ENCODE data around the gene SESN1. TPM values are rescaled to one million over a fixed set of nuclear protein-coding genes. Genes with fewer than 3 reads are reported as not detected.
"Not testable (repeated sequence)": the region's sequence is repeated elsewhere in the genome, so short reads cannot be mapped to it uniquely, and the experiment has no call there.

SESN1 gene
- polyA plus RNA-seq (2013, experiment 1 of 2) = 22.1 TPM
- polyA plus RNA-seq (2013, experiment 2 of 2) = 22.7 TPM

DNA sequence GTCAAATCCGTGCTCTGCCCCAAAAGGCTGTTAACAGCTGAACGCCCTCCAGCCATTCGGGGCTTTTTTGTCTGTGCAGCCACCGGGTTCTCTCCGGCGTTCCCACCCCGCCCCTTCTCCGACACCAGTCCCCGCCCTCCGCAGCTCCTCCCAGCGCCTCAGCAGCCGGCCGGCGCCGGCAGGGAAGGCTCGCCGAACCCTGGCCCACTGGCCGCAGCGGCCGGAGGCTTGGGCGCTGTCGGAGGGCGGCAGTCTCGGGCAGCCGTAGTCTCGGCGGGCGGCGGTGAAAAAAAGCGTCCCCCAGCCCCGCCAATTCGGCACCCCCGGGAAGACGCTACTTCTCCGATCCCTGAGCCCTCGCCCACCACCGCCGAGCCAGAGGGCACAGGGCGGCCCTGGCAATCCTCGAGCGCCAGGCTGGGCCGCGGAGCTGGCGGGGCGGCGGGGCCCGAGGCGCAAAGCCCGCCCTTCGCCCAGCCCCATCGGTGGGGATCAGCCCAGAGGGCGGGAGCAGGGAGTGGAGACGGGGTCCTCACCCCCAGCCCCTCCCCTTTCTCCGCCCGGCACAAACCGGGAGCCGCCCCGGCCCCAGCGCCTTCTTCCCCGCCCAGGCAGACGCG is at the start of gene SESN1:
Gene SESN1 (minus strand): TSS at position 431 of the 620 bp plus-strand sequence. CDS start 773 bp downstream, outside the sequence.
- H2BK15ac ChIP-seq (ENCODE audit: low read length) = no peak within 1 kb of the TSS
- H3K27ac ChIP-seq (replicated peaks; ENCODE audit: low read length) = peak within 1 kb of the TSS; percentile 98
- no peak within 1 kb of the TSS for H4K8ac ChIP-seq (ENCODE audit: low read depth, low read length)
- H3K4ac ChIP-seq (ENCODE audit: low read length) = no peak within 1 kb of the TSS
- no peaks in the 10 kb centered on the region for H3K9me3 ChIP-seq (replicated peaks in 1 of 2; ENCODE audit: control insufficient read depth in 2 of 2, insufficient read depth in 1 of 2, low read depth in 1 of 2, low read length in 2 of 2)
- peak within 1 kb of the TSS; percentile 97 for H3K18ac ChIP-seq (ENCODE audit: low read length)
- peak within 1 kb of the TSS; percentile 82 for H3K9ac ChIP-seq (ENCODE audit: low read depth, low read length, poor library complexity)
- H2AFZ ChIP-seq (ENCODE audit: low read length) = peak within 1 kb of the TSS; percentile 85
- H4K91ac ChIP-seq (ENCODE audit: low read depth, low read length, poor library complexity) = no peak within 1 kb of the TSS
- peak; percentile 96 for DNase-seq (ENCODE audit: low spot score)
- no peak within 1 kb of the TSS for H2AK5ac ChIP-seq (ENCODE audit: low read depth, low read length)
- peak within 1 kb of the TSS; percentile 80 for H3K4me2 ChIP-seq (ENCODE audit: insufficient read depth, low read length, poor library complexity, severe bottlenecking)
- no peak within 1 kb of the TSS for H2BK12ac ChIP-seq (ENCODE audit: low read length)
- peaks cover 3% of the 10 kb centered on the region for H3K79me1 ChIP-seq (ENCODE audit: low read depth, low read length)
- H3K4me3 ChIP-seq (ENCODE audit: low read length in 2 of 2) = peak within 1 kb of the TSS; percentile 59 to 91
- peaks cover 0 to 7% of the 10 kb centered on the region in 2 donors for H3K36me3 ChIP-seq (replicated peaks in 1 of 2; ENCODE audit: control insufficient read depth in 2 of 2, insufficient read depth in 2 of 2, low read length in 2 of 2)
- H3K23ac ChIP-seq (ENCODE audit: low read depth, low read length, poor library complexity) = peak within 1 kb of the TSS; percentile 94
- no peak within 1 kb of the TSS for H2BK120ac ChIP-seq (ENCODE audit: low read depth, low read length)
- peak within 1 kb of the TSS; percentile 95 for H2BK5ac ChIP-seq (ENCODE audit: low read length)
- WGBS, 2 donors (ENCODE audit: extremely low coverage in 2 of 2, insufficient read length in 2 of 2, insufficient replicate concordance in 1 of 2) = no CpG with 5 or more reads among the region's 62 CpGs
- peaks cover 0 to 2% of the 10 kb centered on the region in 2 donors for H3K4me1 ChIP-seq (ENCODE audit: control insufficient read depth in 2 of 2, insufficient read depth in 1 of 2, low read depth in 1 of 2, low read length in 2 of 2)
- peak within 1 kb of the TSS; percentile 86 for H3K14ac ChIP-seq (ENCODE audit: low read length)
- H3K27me3 ChIP-seq (ENCODE audit: control insufficient read depth in 3 of 3, insufficient read depth in 3 of 3, low read depth in 1 of 3, low read length in 3 of 3) = no peaks in the 10 kb centered on the region

DNA sequence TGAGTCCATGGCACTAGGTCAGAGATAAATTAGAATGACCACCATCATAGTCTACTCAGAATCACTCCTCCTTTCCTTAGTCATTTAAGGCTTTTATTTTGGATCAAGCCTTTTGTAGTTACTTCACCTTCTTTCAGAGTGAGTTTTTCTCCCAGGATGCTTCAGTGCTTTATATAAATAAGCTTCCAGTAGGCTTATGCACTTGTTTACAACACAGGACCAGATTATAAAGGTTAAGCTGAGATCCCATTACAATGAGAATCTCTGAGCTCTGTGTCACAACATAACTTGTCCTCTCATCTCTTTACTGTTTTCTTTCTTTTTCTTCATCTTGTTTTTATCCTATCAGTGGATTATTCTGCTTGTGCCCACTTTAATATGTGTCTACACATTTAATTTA is 48.5 kb upstream of the SESN1 start:
- H3K79me1 ChIP-seq (ENCODE audit: low read depth, low read length) = no peaks in the 10 kb centered on the region

DNA sequence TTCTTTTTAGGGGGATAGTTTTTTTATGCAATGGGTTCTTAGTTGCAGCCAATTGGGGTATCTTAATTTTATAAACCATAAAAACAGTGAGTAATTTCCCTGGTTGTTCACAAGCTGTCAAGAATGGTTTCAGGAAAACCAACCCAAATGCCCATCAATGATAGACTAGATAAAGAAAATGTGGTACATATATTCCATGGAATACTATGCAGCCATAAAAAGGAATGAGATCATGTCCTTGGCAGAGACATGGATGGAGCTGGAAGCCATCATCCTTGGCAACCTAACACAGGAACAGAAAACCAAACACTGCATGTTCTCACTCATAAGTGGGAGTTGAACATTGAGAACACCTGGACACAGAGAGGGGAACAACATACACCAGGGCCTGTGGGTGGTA is 47.4 kb upstream of the SESN1 start:
- not testable (repeated sequence) for H3K9me3 ChIP-seq (replicated peaks in 1 of 2; ENCODE audit: control insufficient read depth in 2 of 2, insufficient read depth in 1 of 2, low read depth in 1 of 2, low read length in 2 of 2); DNase-seq (ENCODE audit: low spot score); H4K8ac ChIP-seq (ENCODE audit: low read depth, low read length); H3K18ac ChIP-seq (ENCODE audit: low read length); H3K27ac ChIP-seq (replicated peaks; ENCODE audit: low read length); H3K9ac ChIP-seq (ENCODE audit: low read depth, low read length, poor library complexity); H2BK15ac ChIP-seq (ENCODE audit: low read length); H3K4ac ChIP-seq (ENCODE audit: low read length); H3K36me3 ChIP-seq (replicated peaks in 1 of 2; ENCODE audit: control insufficient read depth in 2 of 2, insufficient read depth in 2 of 2, low read length in 2 of 2); H3K79me1 ChIP-seq (ENCODE audit: low read depth, low read length); H2AK5ac ChIP-seq (ENCODE audit: low read depth, low read length); H2BK120ac ChIP-seq (ENCODE audit: low read depth, low read length); H2BK12ac ChIP-seq (ENCODE audit: low read length); H3K4me3 ChIP-seq (ENCODE audit: low read length in 2 of 2); H3K23ac ChIP-seq (ENCODE audit: low read depth, low read length, poor library complexity); H3K4me2 ChIP-seq (ENCODE audit: insufficient read depth, low read length, poor library complexity, severe bottlenecking); H3K4me1 ChIP-seq (ENCODE audit: control insufficient read depth in 2 of 2, insufficient read depth in 1 of 2, low read depth in 1 of 2, low read length in 2 of 2); H4K91ac ChIP-seq (ENCODE audit: low read depth, low read length, poor library complexity); H3K14ac ChIP-seq (ENCODE audit: low read length); H3K27me3 ChIP-seq (ENCODE audit: control insufficient read depth in 3 of 3, insufficient read depth in 3 of 3, low read depth in 1 of 3, low read length in 3 of 3); H2AFZ ChIP-seq (ENCODE audit: low read length); H2BK5ac ChIP-seq (ENCODE audit: low read length)

More for the DNA sequence above, 48.5 kb upstream of the SESN1 start:
- H4K91ac ChIP-seq (ENCODE audit: low read depth, low read length, poor library complexity) = no peak overlapping the region
- no peak overlapping the region for H3K27ac ChIP-seq (replicated peaks; ENCODE audit: low read length)
- no peaks in the 10 kb centered on the region for H3K4me1 ChIP-seq (ENCODE audit: control insufficient read depth in 2 of 2, insufficient read depth in 1 of 2, low read depth in 1 of 2, low read length in 2 of 2)
- H3K9me3 ChIP-seq (replicated peaks in 1 of 2; ENCODE audit: control insufficient read depth in 2 of 2, insufficient read depth in 1 of 2, low read depth in 1 of 2, low read length in 2 of 2) = peaks cover 0 to 2% of the 10 kb centered on the region in 2 donors
- no peak overlapping the region for H2AK5ac ChIP-seq (ENCODE audit: low read depth, low read length)
- H2BK120ac ChIP-seq (ENCODE audit: low read depth, low read length) = no peak overlapping the region
- no peak overlapping the region for H2AFZ ChIP-seq (ENCODE audit: low read length)
- H3K4ac ChIP-seq (ENCODE audit: low read length) = no peak overlapping the region
- H3K4me2 ChIP-seq (ENCODE audit: insufficient read depth, low read length, poor library complexity, severe bottlenecking) = no peak overlapping the region
- peaks cover 0 to 18% of the 10 kb centered on the region in 2 donors for H3K36me3 ChIP-seq (replicated peaks in 1 of 2; ENCODE audit: control insufficient read depth in 2 of 2, insufficient read depth in 2 of 2, low read length in 2 of 2)
- no peak overlapping the region for H3K14ac ChIP-seq (ENCODE audit: low read length)
- DNase-seq (ENCODE audit: low spot score) = no peak
- no peak overlapping the region for H3K23ac ChIP-seq (ENCODE audit: low read depth, low read length, poor library complexity)
- H4K8ac ChIP-seq (ENCODE audit: low read depth, low read length) = no peak overlapping the region
- H3K4me3 ChIP-seq (ENCODE audit: low read length in 2 of 2) = no peak overlapping the region
- no peaks in the 10 kb centered on the region for H3K27me3 ChIP-seq (ENCODE audit: control insufficient read depth in 3 of 3, insufficient read depth in 3 of 3, low read depth in 1 of 3, low read length in 3 of 3)
- no peak overlapping the region for H2BK15ac ChIP-seq (ENCODE audit: low read length)
- H2BK5ac ChIP-seq (ENCODE audit: low read length) = no peak overlapping the region
- H3K18ac ChIP-seq (ENCODE audit: low read length) = no peak overlapping the region
- H2BK12ac ChIP-seq (ENCODE audit: low read length) = no peak overlapping the region
- H3K9ac ChIP-seq (ENCODE audit: low read depth, low read length, poor library complexity) = no peak overlapping the region

DNA sequence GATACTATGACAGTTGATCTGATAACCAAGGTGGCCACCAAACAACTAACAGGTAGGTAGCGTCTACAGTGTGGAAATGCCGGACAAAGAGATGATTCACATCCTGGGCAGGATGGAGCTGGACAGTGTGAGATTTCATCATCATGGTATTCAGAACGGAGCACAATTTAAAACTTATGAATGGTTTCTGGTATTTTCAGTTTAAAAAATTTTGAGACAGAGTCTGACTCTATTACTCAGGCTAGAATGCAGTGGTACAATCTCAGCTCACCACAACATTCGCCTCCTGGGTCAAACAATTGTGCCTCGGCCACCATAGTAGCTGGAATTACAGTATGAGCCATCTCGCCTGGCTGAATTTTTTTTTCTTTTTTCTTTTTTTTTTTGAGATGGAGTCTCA is 44.5 kb upstream of the SESN1 start:
- no peak overlapping the region for H2AK5ac ChIP-seq (ENCODE audit: low read depth, low read length)
- no peak overlapping the region for H3K4me3 ChIP-seq (ENCODE audit: low read length in 2 of 2)
- H2BK15ac ChIP-seq (ENCODE audit: low read length) = no peak overlapping the region
- no peak overlapping the region for H2AFZ ChIP-seq (ENCODE audit: low read length)
- H2BK120ac ChIP-seq (ENCODE audit: low read depth, low read length) = no peak overlapping the region
- H3K14ac ChIP-seq (ENCODE audit: low read length) = no peak overlapping the region
- peaks cover 0 to 7% of the 10 kb centered on the region in 2 donors for H3K36me3 ChIP-seq (replicated peaks in 1 of 2; ENCODE audit: control insufficient read depth in 2 of 2, insufficient read depth in 2 of 2, low read length in 2 of 2)
- no peak overlapping the region for H3K23ac ChIP-seq (ENCODE audit: low read depth, low read length, poor library complexity)
- no peaks in the 10 kb centered on the region for H3K4me1 ChIP-seq (ENCODE audit: control insufficient read depth in 2 of 2, insufficient read depth in 1 of 2, low read depth in 1 of 2, low read length in 2 of 2)
- no peak overlapping the region for H3K4me2 ChIP-seq (ENCODE audit: insufficient read depth, low read length, poor library complexity, severe bottlenecking)
- no peak overlapping the region for H4K91ac ChIP-seq (ENCODE audit: low read depth, low read length, poor library complexity)
- H3K18ac ChIP-seq (ENCODE audit: low read length) = no peak overlapping the region
- H2BK5ac ChIP-seq (ENCODE audit: low read length) = no peak overlapping the region
- no peak overlapping the region for H2BK12ac ChIP-seq (ENCODE audit: low read length)
- no peak overlapping the region for H3K27ac ChIP-seq (replicated peaks; ENCODE audit: low read length)
- no peak overlapping the region for H3K9ac ChIP-seq (ENCODE audit: low read depth, low read length, poor library complexity)
- no peak overlapping the region for H3K4ac ChIP-seq (ENCODE audit: low read length)
- H3K9me3 ChIP-seq (replicated peaks in 1 of 2; ENCODE audit: control insufficient read depth in 2 of 2, insufficient read depth in 1 of 2, low read depth in 1 of 2, low read length in 2 of 2) = peaks cover 0 to 2% of the 10 kb centered on the region in 2 donors
- DNase-seq (ENCODE audit: low spot score) = no peak
- H4K8ac ChIP-seq (ENCODE audit: low read depth, low read length) = no peak overlapping the region
- no peaks in the 10 kb centered on the region for H3K79me1 ChIP-seq (ENCODE audit: low read depth, low read length)
- WGBS, 2 donors (ENCODE audit: extremely low coverage in 2 of 2, insufficient read length in 2 of 2, insufficient replicate concordance in 1 of 2) = no CpG with 5 or more reads among the region's 6 CpGs
- no peaks in the 10 kb centered on the region for H3K27me3 ChIP-seq (ENCODE audit: control insufficient read depth in 3 of 3, insufficient read depth in 3 of 3, low read depth in 1 of 3, low read length in 3 of 3)
